ENCODE data around the gene ENO2. TPM values are rescaled to one million over a fixed set of nuclear protein-coding genes. Genes with fewer than 3 reads are reported as not detected.
A peak's percentile ranks its signal among the peaks of the same experiment; 100 is the strongest.

Gene ENO2
- total RNA-seq, 1 experiment from 2014 or later, result 138 TPM

- Histone ChIP-seq H3K36me3 (ENCODE audit: insufficient read depth, low read length, poor library complexity, severe bottlenecking) (peaks cover 49% of the 10 kb centered on the region), H3K4me1 (ENCODE audit: insufficient read depth, low read length, poor library complexity, severe bottlenecking) (peaks cover 58% of the 10 kb centered on the region), H3K4me3 (ENCODE audit: low read depth, low read length, poor library complexity, severe bottlenecking) (no peak overlapping the region), H3K27me3 (replicated peaks; ENCODE audit: insufficient read depth, low read depth, low read length, poor library complexity) (no peaks in the 10 kb centered on the region), H3K9me3 (ENCODE audit: low read depth, low read length, poor library complexity, severe bottlenecking) (no peaks in the 10 kb centered on the region), H3K27ac (ENCODE audit: low read depth, low read length, poor library complexity, severe bottlenecking) (peak overlapping the region; percentile 14)
- POLR2A ChIA-PET (ENCODE audit: low non-redundant PET), result no interaction called here
- DNase-seq (ENCODE audit: low spot score), result no peak
- CTCF ChIA-PET, result interaction anchor here (1.8 to 2.0 kb wide), 2 partner anchors 22 to 96 kb away, joined by 7 to 20 read pairs; partner anchors contain the start of genes C12orf57 and RNU7-1
- no peak for TF ChIP-seq CTCF (conservative IDR thresholded peaks at IDR 0.05; ENCODE audit: low read depth, low read length)
- no peak for TF ChIP-seq EZH2 (IDR thresholded peaks at IDR 0.05; ENCODE audit: borderline replicate concordance, low read depth, low read length, poor library complexity, severe bottlenecking)
- intact Hi-C loops (cut with micrococcal nuclease; ENCODE audit: unreplicated experiment), result loop anchor here (10.0 kb wide), 1 partner anchor 201 kb away; the partner anchor contains the start of gene PTMS
- BruUV-seq (replicated peaks), result no TSS peak
Measured at GRCh38 chr12:6965714-6966113, 51.3 kb downstream of the ENO2 start.

GRCh38 chr12:6966351-6966750, 52.0 kb downstream of the ENO2 start:
- Histone ChIP-seq H3K27me3 (replicated peaks; ENCODE audit: insufficient read depth, low read depth, low read length, poor library complexity) (no peaks in the 10 kb centered on the region), H3K36me3 (ENCODE audit: insufficient read depth, low read length, poor library complexity, severe bottlenecking) (peaks cover 49% of the 10 kb centered on the region), H3K4me3 (ENCODE audit: low read depth, low read length, poor library complexity, severe bottlenecking) (no peak overlapping the region), H3K9me3 (ENCODE audit: low read depth, low read length, poor library complexity, severe bottlenecking) (no peaks in the 10 kb centered on the region), H3K27ac (ENCODE audit: low read depth, low read length, poor library complexity, severe bottlenecking) (peak overlapping the region; percentile 35), H3K4me1 (ENCODE audit: insufficient read depth, low read length, poor library complexity, severe bottlenecking) (peaks cover 52% of the 10 kb centered on the region)
- intact Hi-C loops (cut with micrococcal nuclease; ENCODE audit: unreplicated experiment), result loop anchor here (10.0 kb wide), 1 partner anchor 202 kb away; the partner anchor contains the start of gene PTMS
- DNase-seq (ENCODE audit: low spot score), result no peak
- POLR2A ChIA-PET (ENCODE audit: low non-redundant PET), result no interaction called here
- CTCF ChIA-PET, result interaction anchor here (0.9 kb wide), 1 partner anchor 22 kb away, joined by 3 read pairs; the partner anchor contains the start of genes C12orf57 and RNU7-1
- BruUV-seq (replicated peaks), result no TSS peak
- no peak for TF ChIP-seq CTCF (conservative IDR thresholded peaks at IDR 0.05; ENCODE audit: low read depth, low read length)
- no peak for TF ChIP-seq EZH2 (IDR thresholded peaks at IDR 0.05; ENCODE audit: borderline replicate concordance, low read depth, low read length, poor library complexity, severe bottlenecking)

GRCh38 chr12:6967651-6968100, 53.3 kb downstream of the ENO2 start:
- H3K4me1 ChIP-seq (ENCODE audit: insufficient read depth, low read length, poor library complexity, severe bottlenecking), result peaks cover 47% of the 10 kb centered on the region
- no peaks in the 10 kb centered on the region for H3K9me3 ChIP-seq (ENCODE audit: low read depth, low read length, poor library complexity, severe bottlenecking)
- ChIA-PET POLR2A (ENCODE audit: low non-redundant PET) (no interaction called here), CTCF (no interaction called here)
- H3K27me3 ChIP-seq (replicated peaks; ENCODE audit: insufficient read depth, low read depth, low read length, poor library complexity), result no peaks in the 10 kb centered on the region
- BruUV-seq (replicated peaks), result no TSS peak
- no peak for TF ChIP-seq EZH2 (IDR thresholded peaks at IDR 0.05; ENCODE audit: borderline replicate concordance, low read depth, low read length, poor library complexity, severe bottlenecking)
- no peak for TF ChIP-seq CTCF (conservative IDR thresholded peaks at IDR 0.05; ENCODE audit: low read depth, low read length)
- H3K4me3 ChIP-seq (ENCODE audit: low read depth, low read length, poor library complexity, severe bottlenecking), result no peak overlapping the region
- peaks cover 54% of the 10 kb centered on the region for H3K36me3 ChIP-seq (ENCODE audit: insufficient read depth, low read length, poor library complexity, severe bottlenecking)
- peak overlapping the region; percentile 48 for H3K27ac ChIP-seq (ENCODE audit: low read depth, low read length, poor library complexity, severe bottlenecking)
- DNase-seq (ENCODE audit: low spot score), result no peak
- intact Hi-C loops (cut with micrococcal nuclease; ENCODE audit: unreplicated experiment), result loop anchor here (10.0 kb wide), 1 partner anchor 203 kb away; the partner anchor contains the start of gene PTMS

All from A673 (cell line).